ENCODE results near the gene ATP5F1B.

ATP5F1B gene

GRCh38 chr12:56645717-56646446 is at the start of gene ATP5F1B:
TSS of gene ATP5F1B (minus strand) at chr12:56645984. CDS start at chr12:56645963, 21 bp downstream.
- DNase-seq (ENCODE audit: low read depth in 2 of 3, low spot score in 2 of 3) = peak; percentile 60 to 78 (median 61)

GRCh38 chr12:56694161-56694560 is 48.4 kb upstream of the ATP5F1B start:
- DNase-seq (ENCODE audit: low read depth in 2 of 3, low spot score in 2 of 3) = no peak

- no peak for DNase-seq (ENCODE audit: low read depth in 2 of 3, low spot score in 2 of 3)
Measured at GRCh38 chr12:56688846-56689109, 43.0 kb upstream of the ATP5F1B start.

- peak; percentile 95 to 98 (median 98) for DNase-seq (ENCODE audit: low read depth in 2 of 3, low spot score in 2 of 3)
Measured at GRCh38 chr12:56688129-56688845, 42.5 kb upstream of the ATP5F1B start, which contains the start of gene PTGES3. TSS of gene PTGES3 (minus strand) at chr12:56688284. CDS start at chr12:56687999, 285 bp downstream.

GRCh38 chr12:56687223-56688128 is 41.7 kb upstream of the ATP5F1B start:
- peak in 1 of 3 experiments; percentile 30 for DNase-seq (ENCODE audit: low read depth in 2 of 3, low spot score in 2 of 3)

- no peak for DNase-seq (ENCODE audit: low read depth in 2 of 3, low spot score in 2 of 3)
Measured at GRCh38 chr12:56684745-56685359, 39.1 kb upstream of the ATP5F1B start.

GRCh38 chr12:56682323-56682722 is 36.5 kb upstream of the ATP5F1B start:
- DNase-seq (ENCODE audit: low read depth in 2 of 3, low spot score in 2 of 3) = no peak

- DNase-seq (ENCODE audit: low read depth in 2 of 3, low spot score in 2 of 3) = no peak
Measured at GRCh38 chr12:56679883-56680575, 34.2 kb upstream of the ATP5F1B start.

GRCh38 chr12:56678852-56679251 is 33.1 kb upstream of the ATP5F1B start:
- no peak for DNase-seq (ENCODE audit: low read depth in 2 of 3, low spot score in 2 of 3)

GRCh38 chr12:56677680-56678079 is 31.9 kb upstream of the ATP5F1B start:
- DNase-seq (ENCODE audit: low read depth in 2 of 3, low spot score in 2 of 3) = no peak

- no peak for DNase-seq (ENCODE audit: low read depth in 2 of 3, low spot score in 2 of 3)
Measured at GRCh38 chr12:56676851-56677580, 31.2 kb upstream of the ATP5F1B start.

- no peak for DNase-seq (ENCODE audit: low read depth in 2 of 3, low spot score in 2 of 3)
Measured at GRCh38 chr12:56671608-56672007, 25.8 kb upstream of the ATP5F1B start.

GRCh38 chr12:56670836-56671235 is 25.1 kb upstream of the ATP5F1B start:
- no peak for DNase-seq (ENCODE audit: low read depth in 2 of 3, low spot score in 2 of 3)

- no peak for DNase-seq (ENCODE audit: low read depth in 2 of 3, low spot score in 2 of 3)
Measured at GRCh38 chr12:56668197-56668457, 22.3 kb upstream of the ATP5F1B start.

- no peak for DNase-seq (ENCODE audit: low read depth in 2 of 3, low spot score in 2 of 3)
Measured at GRCh38 chr12:56661979-56662638, 16.3 kb upstream of the ATP5F1B start.

GRCh38 chr12:56661560-56661959 is 15.8 kb upstream of the ATP5F1B start:
- DNase-seq (ENCODE audit: low read depth in 2 of 3, low spot score in 2 of 3) = no peak

- no peak for DNase-seq (ENCODE audit: low read depth in 2 of 3, low spot score in 2 of 3)
Measured at GRCh38 chr12:56658921-56659320, 13.1 kb upstream of the ATP5F1B start.

GRCh38 chr12:56657416-56658379 is 11.9 kb upstream of the ATP5F1B start:
- no peak for DNase-seq (ENCODE audit: low read depth in 2 of 3, low spot score in 2 of 3)

Data from activated CD8-positive, alpha-beta memory T cell treated with anti-CD3 and anti-CD28 coated beads for 48 hours (primary cell).